ENCODE measurements around the gene BDNF.
"Not testable (repeated sequence)": the region's sequence is repeated elsewhere in the genome, so short reads cannot be mapped to it uniquely, and the experiment has no call there.

BDNF gene

DNA sequence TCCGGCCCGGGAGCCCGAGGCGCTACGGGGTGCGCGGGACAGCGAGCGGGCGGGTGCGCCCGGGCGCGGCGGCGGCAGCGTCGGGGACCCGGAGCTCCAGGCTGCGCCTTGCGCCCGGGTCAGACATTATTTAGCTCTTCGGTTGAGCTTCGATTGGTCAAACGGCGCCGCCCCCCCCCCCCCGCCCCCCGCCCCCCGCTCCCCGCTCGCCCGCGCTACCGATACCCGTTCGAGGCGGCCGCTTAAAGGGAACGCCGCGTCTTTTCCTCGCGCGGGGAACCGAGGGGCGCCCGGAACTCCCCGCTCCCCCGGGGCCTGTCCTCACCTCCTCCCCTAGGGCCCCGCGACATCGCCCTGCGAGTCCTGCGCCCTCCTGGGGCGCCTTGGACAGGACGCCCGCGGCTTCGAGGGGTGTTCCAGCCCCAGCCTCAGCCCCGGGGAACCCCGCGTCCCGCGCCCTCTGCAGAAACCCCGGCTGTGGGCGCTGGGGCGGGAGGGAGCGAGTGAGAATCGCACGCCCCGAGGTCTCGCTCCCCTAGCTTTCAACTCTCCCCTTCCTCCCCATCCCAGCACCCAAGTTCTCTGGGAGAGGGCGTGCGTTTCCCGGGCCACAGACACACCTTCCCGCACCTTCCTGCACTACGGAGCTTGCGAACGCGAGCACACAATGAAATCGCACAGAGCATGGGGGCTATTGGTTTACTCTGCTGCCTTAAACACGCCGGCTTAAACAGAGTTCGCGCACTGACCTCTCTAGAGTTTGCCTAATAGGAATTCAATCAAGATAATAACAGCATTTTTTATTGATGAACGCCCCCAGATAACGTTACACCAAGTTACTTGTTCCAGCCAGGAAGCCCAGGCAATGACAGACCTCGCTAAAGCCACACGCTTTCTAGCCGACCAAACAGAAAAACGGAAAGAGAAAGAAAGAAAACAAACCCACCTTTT, at the start of gene BDNF:
Gene BDNF, minus strand, starts transcription at position 105 of the 951 bp plus-strand sequence. CDS start 41,891 bp downstream, outside the sequence.
- DNase-seq = no peak

GRCh38 chr11:27740362-27741013, 40.2 kb upstream of the BDNF start:
- no peak for DNase-seq

DNA sequence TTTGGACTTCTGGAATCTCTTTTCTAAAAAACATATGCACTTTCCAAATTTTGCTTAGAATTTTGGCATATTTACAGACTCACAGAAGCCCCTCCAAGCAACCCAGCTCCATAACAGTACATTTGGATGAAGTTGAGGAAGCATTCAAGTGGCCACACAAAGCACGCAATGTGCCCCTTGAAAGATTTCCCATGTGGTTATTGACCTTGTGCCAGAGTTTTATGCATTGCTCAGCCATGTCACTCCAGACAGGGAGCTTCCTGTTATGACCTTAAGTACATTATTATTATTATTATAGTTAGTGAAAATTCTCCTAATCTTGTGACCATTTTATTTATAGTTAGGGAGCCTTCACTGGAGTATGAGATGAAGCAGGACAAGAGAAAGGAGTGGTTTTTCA, 35.0 kb upstream of the BDNF start:
- DNase-seq = no peak

GRCh38 chr11:27731803-27732202, 31.5 kb upstream of the BDNF start:
- not testable (repeated sequence) for DNase-seq

GRCh38 chr11:27726981-27727380, 26.7 kb upstream of the BDNF start:
- DNase-seq = no peak

- no peak for DNase-seq
Measured at GRCh38 chr11:27723687-27724086, 23.4 kb upstream of the BDNF start.

GRCh38 chr11:27722953-27723344, 22.7 kb upstream of the BDNF start:
- DNase-seq = no peak

DNA sequence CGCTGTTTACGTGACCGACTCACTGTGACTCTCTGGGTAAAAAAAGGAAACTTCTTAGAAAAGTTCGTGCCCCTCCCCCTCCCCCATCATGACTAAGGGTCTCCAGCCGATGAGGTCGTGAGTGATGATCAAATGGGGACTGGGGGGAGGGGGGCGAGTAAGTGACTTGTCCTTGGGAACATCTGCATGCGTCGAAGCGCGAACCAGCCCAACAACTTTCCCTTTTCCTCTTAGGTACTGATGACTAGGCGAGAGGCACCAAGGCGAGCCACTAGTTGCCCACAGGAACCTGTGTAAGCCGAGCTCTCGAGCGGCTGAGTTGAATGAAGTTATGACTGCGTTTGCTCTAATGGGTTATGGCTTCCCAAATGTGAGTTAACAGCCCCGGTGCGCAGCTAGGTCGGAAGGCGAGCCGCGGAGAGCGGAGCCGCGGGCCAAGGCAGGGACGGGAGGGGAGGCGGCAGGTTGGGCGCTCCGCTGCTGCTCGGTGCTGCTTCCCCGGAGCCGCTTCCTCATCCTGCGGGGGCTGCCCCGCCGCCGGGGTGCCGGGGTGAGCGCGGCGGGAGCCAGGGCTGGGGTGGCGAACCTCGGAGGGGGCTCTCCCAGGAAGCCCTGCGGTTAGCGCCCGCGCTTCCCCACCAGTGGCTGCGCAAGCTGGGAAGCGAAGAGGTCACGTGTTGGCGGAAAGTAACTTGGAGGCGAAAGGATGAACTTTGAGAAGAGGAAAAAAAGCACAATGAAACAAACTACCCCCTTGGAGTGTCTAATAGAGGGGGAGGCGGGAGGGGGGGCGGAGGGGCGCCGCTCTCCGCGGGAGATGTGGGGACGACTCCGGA, 22.1 kb upstream of the BDNF start:
- peak; percentile 36 for DNase-seq

DNA sequence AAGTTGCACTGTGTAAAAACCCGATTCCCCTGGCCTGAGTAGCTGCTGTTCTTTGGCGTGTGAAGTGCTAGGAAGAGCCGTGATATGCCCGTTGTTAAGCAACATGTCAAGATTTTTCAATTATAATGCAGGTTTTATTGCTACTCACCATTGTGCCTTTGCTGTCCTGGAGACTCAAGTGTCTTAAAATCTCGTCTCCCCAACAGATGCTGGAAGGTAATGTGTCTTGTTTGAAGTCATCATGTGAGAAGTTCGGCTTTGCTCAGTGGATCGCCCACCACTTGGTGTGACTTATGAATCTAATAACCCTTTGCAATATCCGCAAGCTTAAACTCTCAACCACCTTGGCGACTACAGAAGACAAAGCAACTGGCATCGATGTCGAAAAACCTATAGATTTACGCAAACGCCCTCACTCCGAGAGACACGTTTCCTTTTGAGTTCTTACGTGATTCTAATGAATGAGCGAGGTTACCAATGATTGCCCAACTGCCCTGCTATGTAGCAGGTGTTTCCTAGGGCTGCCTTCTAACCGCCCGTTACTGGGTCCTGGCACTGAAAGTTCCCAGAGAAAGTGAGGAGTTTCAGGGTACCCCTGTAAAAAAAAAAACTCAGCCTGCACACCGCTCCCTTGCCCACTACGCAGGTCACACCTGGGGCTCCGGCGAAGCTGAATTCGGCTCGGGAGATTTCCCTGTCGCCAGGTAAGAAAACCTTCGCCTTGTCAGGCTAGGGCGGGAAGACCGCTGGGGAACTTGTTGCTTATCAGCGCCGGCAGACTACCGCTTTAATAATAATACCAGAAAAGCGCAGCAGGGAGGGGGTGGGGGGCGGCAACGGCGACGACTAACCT, 21.2 kb upstream of the BDNF start:
- no peak for DNase-seq

DNA sequence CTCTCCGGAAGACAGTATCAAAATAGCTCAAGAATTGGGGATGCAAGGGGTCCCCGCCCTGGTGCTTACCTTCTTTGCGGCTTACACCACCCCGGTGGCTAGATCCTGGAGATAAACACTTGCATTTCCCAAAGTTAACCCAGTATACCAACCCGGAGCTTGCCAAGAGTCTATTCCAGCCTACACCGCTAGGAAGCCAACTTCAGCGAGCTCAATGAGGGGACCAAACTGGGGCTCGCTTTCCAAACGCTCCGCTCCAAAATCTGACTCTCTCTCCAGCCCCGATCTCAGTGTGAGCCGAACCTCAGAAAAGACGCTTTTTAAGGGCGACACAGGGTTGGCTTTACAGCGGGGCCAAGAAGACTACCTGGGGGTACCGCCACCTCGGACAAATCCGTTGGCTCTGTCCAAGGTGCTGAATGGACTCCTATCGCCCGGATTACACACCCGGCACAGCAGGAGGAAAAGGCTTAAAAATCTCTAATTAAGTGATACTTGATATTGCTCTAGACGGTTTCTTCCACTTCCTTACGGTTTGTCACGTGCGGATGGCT, 20.1 kb upstream of the BDNF start:
- peak; percentile 38 for DNase-seq

- no peak for DNase-seq
Measured at GRCh38 chr11:27719546-27719925, 19.3 kb upstream of the BDNF start.

- DNase-seq = peak; percentile 2
Measured at GRCh38 chr11:27718863-27719545, 18.7 kb upstream of the BDNF start.

GRCh38 chr11:27718346-27718862, 18.1 kb upstream of the BDNF start:
- no peak for DNase-seq

- DNase-seq = no peak
Measured at GRCh38 chr11:27717801-27718229, 17.6 kb upstream of the BDNF start.

DNA sequence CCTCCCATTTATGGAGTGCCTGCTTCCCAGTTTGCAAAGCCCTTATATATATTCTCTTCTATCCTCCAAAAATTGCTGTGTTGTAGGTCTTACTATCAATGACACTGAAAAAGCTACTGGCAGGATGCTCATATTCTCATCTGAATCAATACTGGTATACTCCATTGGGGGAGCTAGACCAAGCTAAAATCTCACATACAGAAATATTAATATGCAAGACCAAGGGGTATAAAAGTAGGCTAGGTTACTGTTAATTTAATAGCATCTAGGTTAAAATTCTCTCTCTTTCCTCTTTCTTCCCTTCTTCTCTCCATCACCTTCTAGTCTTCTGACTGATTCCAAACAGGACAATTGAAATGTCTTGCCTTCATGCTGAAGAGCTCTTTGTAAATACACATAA, 17.1 kb upstream of the BDNF start:
- no peak for DNase-seq

- no peak for DNase-seq
Measured at GRCh38 chr11:27716835-27717234, 16.6 kb upstream of the BDNF start.

DNA sequence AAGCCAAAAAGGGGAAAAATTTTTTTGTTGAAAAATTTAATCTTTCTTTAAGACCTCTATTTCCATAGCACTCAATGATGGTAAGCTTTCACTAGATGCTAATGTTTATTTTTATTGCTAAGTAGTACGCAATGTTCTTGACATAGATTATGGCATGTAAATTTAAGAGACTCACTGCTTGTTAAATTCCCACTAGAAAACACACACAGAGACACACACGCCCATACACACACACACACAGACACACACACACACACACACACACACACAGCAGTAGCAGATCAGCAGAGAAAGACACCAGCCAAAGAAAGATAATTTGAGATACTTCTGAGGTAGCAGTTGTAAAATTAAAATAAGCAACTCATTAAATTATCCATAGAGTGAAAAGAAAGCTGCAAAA, 16.0 kb upstream of the BDNF start:
- no peak for DNase-seq

- DNase-seq = no peak
Measured at GRCh38 chr11:27711725-27712124, 11.5 kb upstream of the BDNF start.

DNA sequence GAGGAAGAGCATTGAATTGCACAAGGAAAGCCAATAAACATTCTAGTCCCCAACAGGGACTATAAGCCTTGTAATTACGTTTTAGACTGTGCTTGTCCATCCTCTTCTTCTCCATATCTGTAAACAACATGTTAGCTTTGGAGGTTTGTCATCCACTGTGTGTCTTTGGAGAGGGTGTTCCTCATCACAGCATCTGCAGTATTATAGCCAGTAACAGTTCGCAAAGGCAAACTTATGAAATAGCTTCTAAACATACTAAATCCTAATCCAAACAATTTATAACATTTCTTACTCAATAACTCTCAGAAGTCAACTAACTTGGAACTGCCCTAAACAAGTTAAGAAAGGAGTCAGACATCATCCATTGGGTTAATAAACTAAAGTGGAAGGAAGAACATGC, 10.3 kb upstream of the BDNF start:
- no peak for DNase-seq

- DNase-seq = no peak
Measured at GRCh38 chr11:27707676-27708075, 7.4 kb upstream of the BDNF start.
